COLO668 (cell line): ENCODE data around the gene SND1.
"Not testable (repeated sequence)": the region's sequence is repeated elsewhere in the genome, so short reads cannot be mapped to it uniquely, and the experiment has no call there.

ENCODE experiments used
- DNase-seq: peaks from one replicate; lab custom pipeline; 2025; ENCODE audit not compliant: unreplicated experiment; lab: John Stamatoyannopoulos, UW

SND1 gene

GRCh38 chr7:127950233-127950935 is 298.4 kb downstream of the SND1 start:
- DNase-seq, result no peak

GRCh38 chr7:127953423-127954356 is 301.7 kb downstream of the SND1 start:
- DNase-seq, result no peak

GRCh38 chr7:127954357-127954748 is 302.4 kb downstream of the SND1 start:
- DNase-seq, result no peak

GRCh38 chr7:127955051-127955531 is 303.1 kb downstream of the SND1 start:
- no peak for DNase-seq

GRCh38 chr7:127957886-127958285 is 305.9 kb downstream of the SND1 start:
- DNase-seq, result no peak

GRCh38 chr7:127959770-127960169 is 307.8 kb downstream of the SND1 start:
- peak; percentile 26 for DNase-seq

GRCh38 chr7:127961786-127962453 is 309.9 kb downstream of the SND1 start:
- peak; percentile 30 for DNase-seq

GRCh38 chr7:127962589-127963361 is 310.8 kb downstream of the SND1 start:
- DNase-seq, result no peak

- DNase-seq, result not testable (repeated sequence)
Observed at GRCh38 chr7:127963850-127964249, 311.9 kb downstream of the SND1 start.

- DNase-seq, result no peak
Observed at GRCh38 chr7:127967281-127967680, 315.3 kb downstream of the SND1 start.

- DNase-seq, result no peak
Observed at GRCh38 chr7:127968547-127968946, 316.6 kb downstream of the SND1 start.

- no peak for DNase-seq
Observed at GRCh38 chr7:127973832-127974231, 321.8 kb downstream of the SND1 start.

- no peak for DNase-seq
Observed at GRCh38 chr7:127974446-127975035, 322.5 kb downstream of the SND1 start.

GRCh38 chr7:127976056-127976737 is 324.2 kb downstream of the SND1 start:
- DNase-seq, result no peak

- no peak for DNase-seq
Observed at GRCh38 chr7:127976738-127977120, 324.7 kb downstream of the SND1 start.

GRCh38 chr7:127978421-127978820 is 326.4 kb downstream of the SND1 start:
- DNase-seq, result no peak

GRCh38 chr7:127979113-127979727 is 327.2 kb downstream of the SND1 start:
- no peak for DNase-seq

- DNase-seq, result no peak
Observed at GRCh38 chr7:127979728-127980126, 327.7 kb downstream of the SND1 start.

- DNase-seq, result no peak
Observed at GRCh38 chr7:127980901-127981300, 328.9 kb downstream of the SND1 start.
